ELR (cell line): ENCODE data around the gene CLCN3.
"Not testable (repeated sequence)": the region's sequence is repeated elsewhere in the genome, so short reads cannot be mapped to it uniquely, and the experiment has no call there.

Source experiments
- DNase-seq: peaks from one replicate; pipeline ENCODE4 v3.0.0-alpha.2; 2015; ENCODE audit warnings: low read depth

The CLCN3 gene

DNA sequence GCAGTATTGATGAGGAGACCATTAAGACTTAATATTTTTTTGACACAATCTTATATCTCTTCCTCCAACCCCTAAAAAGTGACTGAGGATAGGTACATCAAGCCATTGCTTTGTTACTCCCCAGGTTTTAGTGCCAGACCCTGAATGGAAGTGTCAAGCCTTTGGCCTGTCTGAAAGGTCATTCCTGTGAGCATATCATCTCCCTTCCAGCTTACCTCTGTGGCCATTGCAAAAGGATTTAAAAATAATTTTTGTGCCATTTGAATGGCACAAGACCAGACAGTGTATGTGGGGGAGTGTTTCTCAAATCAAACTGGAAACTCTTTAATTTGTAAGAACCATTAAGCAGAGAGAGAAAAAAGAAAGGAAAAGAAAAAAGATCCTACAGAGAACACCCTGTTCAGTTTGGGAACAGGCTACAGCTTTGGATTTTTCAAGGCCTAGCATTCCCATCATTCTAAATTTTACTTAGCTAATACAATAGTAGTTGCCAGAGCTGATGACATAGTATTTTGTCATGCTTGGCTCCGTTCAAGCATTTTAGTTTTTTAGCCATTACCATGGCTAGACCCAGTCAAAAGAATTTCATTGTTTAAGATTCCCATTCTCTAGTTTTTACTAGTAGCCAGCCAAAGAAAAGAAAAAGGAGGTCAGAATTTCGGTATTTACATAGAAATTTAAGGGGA, 87.7 kb downstream of the CLCN3 start:
- no peak for DNase-seq

DNA sequence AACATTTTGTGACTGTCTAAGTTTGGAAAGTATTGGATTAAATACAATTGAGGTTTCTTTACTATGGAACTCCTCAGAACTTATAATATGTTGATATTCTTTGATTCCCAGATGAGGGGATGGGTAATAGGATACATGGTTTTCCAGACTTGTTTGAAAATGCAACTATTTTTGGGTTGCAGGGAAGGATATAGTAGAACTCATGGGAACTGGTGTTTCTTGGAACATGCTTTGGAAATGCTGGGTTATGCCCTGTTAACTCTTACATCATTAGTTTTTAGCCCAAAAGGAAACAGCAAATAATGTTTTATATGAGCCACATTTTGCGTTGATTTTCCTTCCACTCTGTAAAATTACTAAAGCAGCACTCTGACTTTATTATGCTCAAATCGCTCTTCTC, 95.4 kb downstream of the CLCN3 start:
- no peak for DNase-seq

DNA sequence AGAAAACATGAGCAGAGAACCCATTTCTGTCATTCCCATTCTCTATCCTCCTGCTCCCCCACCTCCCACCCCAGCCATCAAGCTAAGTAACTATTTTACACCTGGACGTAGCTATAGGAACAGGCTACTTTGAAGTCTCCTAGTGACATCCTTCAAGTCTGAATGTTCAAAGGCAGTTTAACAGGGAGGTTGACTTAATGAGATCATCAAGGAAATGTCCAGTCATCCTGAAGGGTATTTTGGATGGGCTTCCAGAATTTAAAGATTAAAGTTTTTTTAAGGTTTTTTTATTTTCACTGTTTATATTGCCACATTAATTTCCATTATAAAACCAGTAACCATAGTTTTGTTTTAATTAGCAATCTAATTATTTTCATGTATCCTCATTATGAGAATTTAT, 96.3 kb downstream of the CLCN3 start:
- DNase-seq = peak; percentile 10

GRCh38 chr4:169720529-169720928, 100.2 kb downstream of the CLCN3 start:
- no peak for DNase-seq

GRCh38 chr4:169723207-169723965, 103.0 kb downstream of the CLCN3 start:
- peak; percentile 20 for DNase-seq

GRCh38 chr4:169724260-169724659, 103.9 kb downstream of the CLCN3 start:
- peak; percentile 42 for DNase-seq

DNA sequence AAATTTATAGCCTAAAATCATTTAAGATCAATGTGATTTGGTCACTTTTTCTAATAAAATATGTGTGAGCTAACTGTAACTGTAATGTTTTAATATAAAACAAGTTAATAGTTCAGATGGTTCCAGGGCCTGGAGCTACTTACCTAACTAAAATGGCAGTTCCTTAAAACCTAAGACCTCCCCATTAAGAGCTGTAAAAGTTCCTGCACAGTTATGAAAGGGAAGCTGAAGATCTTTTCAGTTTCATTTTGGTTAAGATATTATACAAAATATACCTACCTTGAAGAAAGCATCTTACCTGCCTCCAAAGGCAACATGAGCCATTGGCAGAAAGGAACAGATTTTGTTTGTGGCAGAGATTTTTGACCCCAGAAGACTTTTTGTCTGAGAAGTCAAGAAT, 107.2 kb downstream of the CLCN3 start:
- no peak for DNase-seq

- DNase-seq = no peak
Measured at GRCh38 chr4:169730564-169730963, 110.2 kb downstream of the CLCN3 start.

- not testable (repeated sequence) for DNase-seq
Measured at GRCh38 chr4:169738604-169739003, 118.2 kb downstream of the CLCN3 start.

- DNase-seq = peak; percentile 29
Measured at GRCh38 chr4:169741569-169741968, 121.2 kb downstream of the CLCN3 start.

- no peak for DNase-seq
Measured at GRCh38 chr4:169744601-169745000, 124.2 kb downstream of the CLCN3 start.

- peak; percentile 18 for DNase-seq
Measured at GRCh38 chr4:169745291-169745690, 124.9 kb downstream of the CLCN3 start.

DNA sequence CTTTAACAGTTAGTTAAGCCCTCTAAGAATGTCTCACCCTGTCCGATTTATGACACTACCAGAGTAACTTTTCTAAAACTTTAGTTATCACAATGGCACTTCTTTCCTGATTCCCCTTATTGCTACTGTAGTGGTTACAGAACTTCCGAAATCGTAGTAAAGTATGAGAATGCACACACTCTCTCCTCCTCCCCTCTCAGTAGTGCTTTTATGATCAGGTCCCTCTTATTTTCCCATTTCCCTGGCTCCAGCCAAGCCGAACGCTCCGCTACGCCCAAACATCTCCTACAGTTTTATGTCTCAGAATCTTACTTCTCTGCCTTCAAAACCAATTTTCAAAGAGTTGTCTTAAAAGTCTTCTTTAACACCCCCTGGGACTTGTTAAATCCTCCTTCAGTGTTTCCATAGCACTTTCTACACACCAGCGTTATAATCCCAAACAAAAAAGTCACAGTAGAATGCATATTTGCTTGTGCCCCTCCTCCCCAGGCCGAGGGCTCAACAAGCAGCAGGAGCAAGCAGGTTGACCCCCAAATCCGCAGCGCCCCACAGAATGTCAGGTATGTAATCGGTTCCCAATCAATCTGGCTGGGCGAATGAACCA, 136.7 kb downstream of the CLCN3 start:
- DNase-seq = peak; percentile 15

GRCh38 chr4:169757575-169758184, 137.3 kb downstream of the CLCN3 start, which contains the start of gene HPF1:
HPF1 (minus strand) TSS chr4:169757944; CDS start chr4:169757877, 67 bp downstream.
- peak; percentile 93 for DNase-seq

DNA sequence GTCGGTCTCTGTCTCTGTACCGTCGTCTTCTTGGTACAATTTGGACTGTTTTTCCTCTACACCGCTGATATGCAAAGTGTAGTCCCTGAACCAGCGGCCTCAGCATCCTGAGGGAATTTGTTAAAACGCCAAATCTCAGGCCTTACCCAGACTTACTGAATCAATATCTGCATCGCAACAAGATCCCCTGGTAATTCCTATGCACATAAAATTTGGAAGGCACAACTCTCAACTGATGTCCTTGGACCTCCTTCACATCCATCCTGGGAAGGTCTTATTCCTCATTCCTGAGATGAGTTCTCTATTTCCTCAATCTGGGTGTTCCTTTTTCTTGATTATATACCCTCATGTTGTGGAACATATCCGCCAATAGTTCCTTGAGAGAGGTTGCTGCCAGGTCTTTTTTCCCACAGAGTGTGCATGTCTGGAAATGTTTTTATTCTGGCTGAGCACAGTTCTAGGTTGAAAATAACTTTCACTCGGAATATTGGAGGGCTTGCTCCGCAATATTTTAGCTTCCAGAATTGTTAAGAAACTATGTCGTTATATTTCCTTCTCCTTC, 138.1 kb downstream of the CLCN3 start:
- no peak for DNase-seq

DNA sequence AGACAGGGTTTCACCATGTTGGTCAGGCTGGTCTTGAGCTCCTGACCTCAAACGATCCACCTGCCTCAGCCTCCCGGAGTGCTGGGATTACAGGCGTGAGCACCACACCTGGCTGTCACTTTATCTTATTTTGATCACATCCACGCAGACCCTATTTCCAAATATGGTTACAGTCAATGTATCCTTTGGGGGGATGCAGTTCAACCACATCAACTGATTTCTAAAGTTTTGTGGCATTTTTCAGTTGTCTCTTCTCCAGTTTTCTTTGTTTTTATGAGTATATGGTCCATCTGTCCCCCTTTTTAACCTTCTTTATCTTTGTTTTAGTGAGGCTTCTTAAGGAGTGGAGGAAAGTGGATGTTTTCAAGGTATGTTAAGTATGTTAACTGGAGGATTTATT, 141.5 kb downstream of the CLCN3 start:
- DNase-seq = no peak

DNA sequence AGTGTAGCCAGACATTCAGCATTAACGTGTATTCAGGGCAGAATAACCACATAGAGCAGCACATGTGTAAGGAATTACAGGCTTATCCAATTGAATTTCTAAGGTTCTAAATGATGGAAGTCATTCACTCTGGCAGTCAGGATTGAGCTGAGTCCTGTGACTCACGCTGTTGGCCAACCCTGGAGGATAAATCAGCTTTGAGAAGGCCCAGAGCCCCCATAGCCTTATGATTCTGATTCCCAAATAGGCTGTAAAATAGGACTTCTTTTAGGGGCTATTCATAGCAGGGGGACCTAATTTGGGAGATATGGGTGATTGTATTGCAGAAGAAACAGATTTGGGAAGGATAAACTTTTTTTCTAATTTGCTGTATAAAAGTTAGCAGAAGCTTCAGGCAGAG, 145.5 kb downstream of the CLCN3 start:
- peak; percentile 7 for DNase-seq

- DNase-seq = no peak
Measured at GRCh38 chr4:169766741-169767140, 146.4 kb downstream of the CLCN3 start.

DNA sequence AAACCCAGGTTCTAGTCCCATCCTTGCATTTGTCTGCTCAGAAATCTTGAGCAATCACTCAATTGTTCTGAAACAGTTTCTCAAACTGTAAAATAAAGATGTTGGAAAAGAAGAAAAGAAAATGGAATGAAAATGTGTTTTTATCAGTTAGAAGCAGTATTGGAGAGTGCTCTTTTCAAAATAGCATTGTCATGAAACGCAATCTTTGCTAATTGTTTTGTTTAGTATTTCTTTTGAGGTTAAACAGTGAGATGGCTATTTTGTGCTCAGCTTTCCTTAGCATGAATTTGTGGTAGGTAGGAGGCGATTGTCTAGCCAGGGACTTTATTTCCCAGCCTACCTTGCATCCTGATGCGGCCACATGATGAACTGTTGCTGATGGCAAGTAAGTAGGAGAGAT, 148.0 kb downstream of the CLCN3 start:
- DNase-seq = no peak

DNA sequence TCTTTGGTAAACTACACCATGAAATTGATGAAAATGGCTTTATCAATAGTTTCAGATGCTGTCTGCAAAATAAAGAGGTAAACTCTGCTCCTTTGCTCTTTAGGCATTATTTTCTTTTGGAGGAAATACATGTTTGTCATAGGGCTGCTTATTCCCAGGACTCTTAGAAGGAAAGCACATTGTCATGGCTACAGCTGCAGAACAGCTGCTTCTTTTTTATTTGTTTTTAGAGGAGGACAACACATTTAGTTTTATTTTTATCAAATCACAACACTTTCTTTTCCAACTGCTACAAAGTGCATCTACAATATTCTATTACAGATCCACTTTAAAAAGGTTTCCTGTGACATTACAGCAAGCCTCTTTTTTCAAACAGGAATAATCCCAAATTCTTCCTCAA, 150.0 kb downstream of the CLCN3 start:
- DNase-seq = no peak

DNA sequence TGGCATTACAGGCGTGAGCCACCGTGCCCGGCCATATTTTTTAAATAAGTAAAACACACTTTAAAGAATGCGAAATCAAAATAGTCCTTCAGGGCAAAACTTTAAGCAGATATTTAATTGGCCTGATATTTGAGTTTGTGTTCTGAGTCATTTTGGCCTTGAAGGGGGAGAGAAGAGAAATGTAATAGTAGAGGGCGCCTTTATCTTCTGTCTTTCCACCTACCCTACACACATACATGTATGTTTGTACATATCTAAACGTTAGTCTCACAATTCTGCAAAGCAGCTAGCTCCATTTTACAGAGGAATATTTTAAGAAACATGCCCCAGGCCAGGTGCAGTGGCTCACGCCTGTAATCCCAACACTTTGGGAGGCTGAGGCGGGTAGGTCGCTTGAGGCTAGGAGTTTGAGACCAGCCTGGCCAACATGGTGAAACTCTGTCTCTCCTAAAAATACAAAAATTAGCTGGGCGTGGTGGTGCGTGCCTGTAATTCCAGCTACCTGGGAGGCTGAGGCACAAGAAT, 151.2 kb downstream of the CLCN3 start:
- not testable (repeated sequence) for DNase-seq
